Parathyroid adenoma (tissue), 2 donors: ENCODE measurements around the gene SPHK1.

ENCODE experiments used
- H2AFZ ChIP-seq: fragments of 300-600 bp; sonication (generic); one replicate; pipeline ENCODE4 v1.7.0; 2017; ENCODE audit warnings: antibody characterized with exemption, mild to moderate bottlenecking
- H3K27ac ChIP-seq: fragments of 300-600 bp; sonication (generic); one replicate; pipeline ENCODE4 v1.7.0; 2017
- H3K27me3 ChIP-seq: fragments of 300-600 bp; sonication (generic); one replicate; pipeline ENCODE4 v1.7.0; 2017; ENCODE audit warnings: low read length; ENCODE audit not compliant: control insufficient read depth, insufficient read depth
- H3K36me3 ChIP-seq: fragments of 300-600 bp; sonication (generic); one replicate; pipeline ENCODE4 v1.7.0; 2017; ENCODE audit warnings: low read length; ENCODE audit not compliant: control insufficient read depth, insufficient read depth
- H3K4me1 ChIP-seq: fragments of 300-600 bp; sonication (generic); one replicate; pipeline ENCODE4 v1.7.0; 2017; ENCODE audit warnings: control low read depth
- H3K4me2 ChIP-seq: fragments of 300-600 bp; sonication (generic); one replicate; pipeline ENCODE4 v1.7.0; 2017; ENCODE audit warnings: low read length
- H3K4me3 ChIP-seq: fragments of 300-600 bp; sonication (generic); one replicate; pipeline ENCODE4 v1.7.0; 2017; ENCODE audit warnings: low read depth, low read length
- H3K79me2 ChIP-seq: fragments of 300-600 bp; sonication (generic); one replicate; pipeline ENCODE4 v1.7.0; 2017; ENCODE audit warnings: control low read depth
- H3K9ac ChIP-seq: fragments of 300-600 bp; sonication (generic); one replicate; pipeline ENCODE4 v1.7.0; 2017; ENCODE audit warnings: mild to moderate bottlenecking
- H3K9me3 ChIP-seq: fragments of 300-600 bp; sonication (generic); one replicate; pipeline ENCODE4 v1.7.0; 2017; ENCODE audit warnings: low read length; ENCODE audit not compliant: control insufficient read depth
- TF ChIP-seq, protein P1 (sequence below): fragments of 300-600 bp; sonication (generic); IDR thresholded peaks from one replicate; pipeline ENCODE4 v1.7.0; 2017; ENCODE audit warnings: antibody characterized with exemption, mild to moderate bottlenecking
- donor health status: primary hyperparathyroidism.

Gene SPHK1

DNA sequence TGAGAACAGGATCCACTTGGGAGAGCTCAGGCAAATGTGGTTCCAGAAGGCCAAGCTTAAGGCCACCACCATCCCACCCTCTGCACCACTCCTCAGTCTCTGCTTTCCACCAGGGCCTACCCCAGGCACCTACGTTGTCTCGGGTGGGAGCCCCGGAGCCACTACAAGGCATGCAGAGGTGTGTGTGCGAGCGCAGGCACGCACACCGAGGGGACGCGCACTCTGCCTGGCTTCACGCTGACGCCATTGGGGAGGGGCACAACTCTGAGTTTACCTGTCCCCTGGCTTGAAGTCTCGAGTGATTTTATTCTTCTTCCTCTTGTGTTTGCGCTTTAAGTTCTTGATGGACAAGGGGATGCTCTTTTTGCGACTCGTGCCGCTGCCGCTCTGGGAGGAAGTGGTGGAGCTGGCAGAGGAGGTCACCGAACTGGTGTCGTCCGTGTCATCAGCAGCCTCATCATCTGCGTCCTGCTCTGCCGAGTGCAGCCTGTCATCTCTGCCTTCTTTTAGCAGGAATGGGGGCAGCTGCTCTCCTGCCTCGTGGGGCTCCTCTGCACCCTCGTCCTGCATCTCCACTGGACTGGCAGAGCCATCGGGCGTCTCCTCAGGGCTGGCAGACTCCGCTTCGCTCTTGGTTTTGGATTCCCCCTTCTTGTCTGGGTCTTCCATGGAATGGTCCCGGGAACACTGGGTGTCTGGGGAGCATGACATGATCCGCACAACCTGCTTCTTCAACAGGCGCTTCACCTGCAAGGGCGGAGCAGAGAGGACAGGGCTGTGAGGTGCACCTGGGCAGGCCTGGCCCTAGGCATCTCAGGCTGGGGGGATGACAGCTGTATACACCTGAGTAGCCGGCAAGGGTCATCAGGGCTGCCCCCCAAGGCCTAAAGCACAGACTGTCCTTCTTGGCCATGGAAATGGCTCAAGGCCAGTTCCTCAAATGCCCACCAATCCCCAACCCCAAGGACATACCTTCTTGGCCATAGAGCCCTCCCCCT, 15.1 kb downstream of the SPHK1 start:
- H3K27ac ChIP-seq, result peak overlapping the region; percentile 78
- H2AFZ ChIP-seq, result no peak overlapping the region
- H3K79me2 ChIP-seq, result peaks cover 7% of the 10 kb centered on the region
- H3K4me2 ChIP-seq, result peak overlapping the region; percentile 32
- no peaks in the 10 kb centered on the region for H3K27me3 ChIP-seq
- H3K9me3 ChIP-seq, result no peaks in the 10 kb centered on the region
- TF ChIP-seq, protein P1, sequence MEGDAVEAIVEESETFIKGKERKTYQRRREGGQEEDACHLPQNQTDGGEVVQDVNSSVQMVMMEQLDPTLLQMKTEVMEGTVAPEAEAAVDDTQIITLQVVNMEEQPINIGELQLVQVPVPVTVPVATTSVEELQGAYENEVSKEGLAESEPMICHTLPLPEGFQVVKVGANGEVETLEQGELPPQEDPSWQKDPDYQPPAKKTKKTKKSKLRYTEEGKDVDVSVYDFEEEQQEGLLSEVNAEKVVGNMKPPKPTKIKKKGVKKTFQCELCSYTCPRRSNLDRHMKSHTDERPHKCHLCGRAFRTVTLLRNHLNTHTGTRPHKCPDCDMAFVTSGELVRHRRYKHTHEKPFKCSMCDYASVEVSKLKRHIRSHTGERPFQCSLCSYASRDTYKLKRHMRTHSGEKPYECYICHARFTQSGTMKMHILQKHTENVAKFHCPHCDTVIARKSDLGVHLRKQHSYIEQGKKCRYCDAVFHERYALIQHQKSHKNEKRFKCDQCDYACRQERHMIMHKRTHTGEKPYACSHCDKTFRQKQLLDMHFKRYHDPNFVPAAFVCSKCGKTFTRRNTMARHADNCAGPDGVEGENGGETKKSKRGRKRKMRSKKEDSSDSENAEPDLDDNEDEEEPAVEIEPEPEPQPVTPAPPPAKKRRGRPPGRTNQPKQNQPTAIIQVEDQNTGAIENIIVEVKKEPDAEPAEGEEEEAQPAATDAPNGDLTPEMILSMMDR, result no peak
- peaks cover 24% of the 10 kb centered on the region for H3K4me1 ChIP-seq
- H3K4me3 ChIP-seq, result peak overlapping the region; percentile 17
- no peaks in the 10 kb centered on the region for H3K36me3 ChIP-seq
- H3K9ac ChIP-seq, result no peak overlapping the region

- peaks cover 30% of the 10 kb centered on the region for H3K4me1 ChIP-seq
- H3K79me2 ChIP-seq, result peaks cover 9% of the 10 kb centered on the region
- no peak overlapping the region for H2AFZ ChIP-seq
- no peaks in the 10 kb centered on the region for H3K36me3 ChIP-seq
- H3K9ac ChIP-seq, result no peak overlapping the region
- H3K9me3 ChIP-seq, result no peaks in the 10 kb centered on the region
- TF ChIP-seq, protein P1, result no peak
- H3K27ac ChIP-seq, result no peak overlapping the region
- no peaks in the 10 kb centered on the region for H3K27me3 ChIP-seq
- no peak overlapping the region for H3K4me2 ChIP-seq
- H3K4me3 ChIP-seq, result no peak overlapping the region
Measured at GRCh38 chr17:76402711-76403110, 18.3 kb downstream of the SPHK1 start.

DNA sequence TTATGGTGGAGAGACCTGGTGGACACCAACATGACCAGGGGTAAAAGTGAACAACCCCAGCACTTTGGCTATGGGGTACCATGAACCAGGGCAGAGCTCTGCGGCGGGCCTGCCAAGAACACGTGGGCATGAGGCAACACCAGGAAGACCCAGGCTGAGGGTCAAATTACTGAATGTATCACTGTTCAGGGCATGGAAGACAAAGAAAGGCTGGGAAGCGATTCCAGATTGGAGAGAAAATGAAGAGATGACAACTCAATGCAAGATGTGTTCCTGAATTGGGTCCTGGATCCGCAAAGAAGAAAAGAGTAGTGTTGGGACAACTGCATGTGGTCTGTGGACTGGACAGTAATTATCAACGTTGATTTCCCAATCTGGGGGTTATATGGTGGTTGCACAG, 19.8 kb downstream of the SPHK1 start:
- Histone ChIP-seq H3K4me3 (no peak overlapping the region), H3K36me3 (no peaks in the 10 kb centered on the region), H3K4me2 (no peak overlapping the region), H3K9ac (no peak overlapping the region), H3K9me3 (no peaks in the 10 kb centered on the region), H3K79me2 (peaks cover 15% of the 10 kb centered on the region), H3K4me1 (peaks cover 16% of the 10 kb centered on the region), H2AFZ (no peak overlapping the region), H3K27me3 (no peaks in the 10 kb centered on the region), H3K27ac (no peak overlapping the region)
- TF ChIP-seq, protein P1, result no peak

DNA sequence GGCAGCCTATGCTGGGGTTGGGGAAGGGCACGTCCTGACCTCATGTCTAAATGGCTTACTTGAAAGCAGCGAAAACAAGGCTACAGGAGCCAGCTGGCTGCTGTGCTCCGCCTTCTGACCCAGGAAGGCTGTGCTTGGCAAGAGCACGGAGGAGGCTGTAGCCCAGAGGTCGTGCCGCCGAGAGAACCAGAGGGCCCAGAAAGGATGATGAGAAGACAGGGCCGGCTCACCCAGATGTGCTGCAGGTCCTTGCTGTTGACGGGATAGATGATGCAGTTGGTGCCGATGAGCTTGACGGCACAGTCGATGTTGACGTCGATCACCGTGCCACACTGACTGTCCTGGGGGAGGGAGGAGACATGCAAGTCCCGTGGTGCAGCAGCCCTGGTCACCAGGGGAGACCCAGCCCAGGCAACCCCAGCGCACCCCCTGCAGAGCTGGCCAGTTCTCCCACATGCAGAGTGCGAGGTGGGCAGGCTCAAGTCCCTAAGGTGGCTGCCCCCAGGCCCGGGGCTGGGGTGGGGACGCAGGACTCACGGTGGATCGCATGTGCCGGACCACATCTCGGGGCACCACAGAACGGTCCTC, 20.7 kb downstream of the SPHK1 start:
- Histone ChIP-seq H3K4me3 (no peak overlapping the region), H3K9ac (no peak overlapping the region), H3K36me3 (no peaks in the 10 kb centered on the region), H3K4me1 (peaks cover 8% of the 10 kb centered on the region), H3K9me3 (no peaks in the 10 kb centered on the region), H3K79me2 (peaks cover 15% of the 10 kb centered on the region), H2AFZ (no peak overlapping the region), H3K4me2 (no peak overlapping the region), H3K27ac (no peak overlapping the region), H3K27me3 (no peaks in the 10 kb centered on the region)
- TF ChIP-seq, protein P1, result no peak
